Upper lobe of left lung (tissue), 4 donors: ENCODE measurements around the gene WBP1L.

ENCODE experiments used
- CTCF ChIP-seq, 6 experiments: fragments of 450-650 bp in 4 of 6; fragments of 200-600 bp in 2 of 6; sonication (generic) in 2 of 6; IDR thresholded peaks; one replicate each; pipeline ENCODE4 v1.5.1; 2016 to 2019; ENCODE audit warnings: antibody characterized with exemption in 6 of 6
- EP300 ChIP-seq, 4 donors: sonication (generic); formaldehyde crosslinking; IDR thresholded peaks; one replicate each; pipeline ENCODE4 v1.5.1; 2017; ENCODE audit warnings: antibody characterized with exemption in 4 of 4, control low read depth in 2 of 4
- POLR2A ChIP-seq, 4 donors: fragments of 450-650 bp; IDR thresholded peaks; one replicate each; pipeline ENCODE4 v1.5.1; 2016 to 2017; ENCODE audit warnings: antibody characterized with exemption in 4 of 4, mild to moderate bottlenecking in 2 of 4
- POLR2AphosphoS5 ChIP-seq, 2 donors: sonication (generic); formaldehyde crosslinking; IDR thresholded peaks; one replicate each; pipeline ENCODE4 v1.5.1; 2017; ENCODE audit warnings: antibody characterized with exemption in 2 of 2

- no peak for TF ChIP-seq POLR2A (IDR thresholded peaks at IDR 0.05)
- peak; percentile 29 to 72 (median 54) for TF ChIP-seq CTCF (IDR thresholded peaks at IDR 0.05)
- TF ChIP-seq EP300 (IDR thresholded peaks at IDR 0.05), result no peak
- TF ChIP-seq POLR2AphosphoS5 (IDR thresholded peaks at IDR 0.05), result no peak
Observed at GRCh38 chr10:102752934-102753664, 9.4 kb downstream of the WBP1L start.
